RPMI7951 (cell line): ENCODE results near the gene GPATCH3. TPM values are rescaled to one million over a fixed set of nuclear protein-coding genes. Genes with fewer than 3 reads are reported as not detected.
"Not testable (repeated sequence)": the region's sequence is repeated elsewhere in the genome, so short reads cannot be mapped to it uniquely, and the experiment has no call there.

Experiments
- DNase-seq: peaks from one replicate; pipeline ENCODE4 v3.0.0-alpha.2; 2012; ENCODE audit warnings: low read depth
- total RNA-seq: library from RNA; depleted of rRNA; stranded (reverse); fragments of >200 nt; shearing (Covaris generic); gene quantifications from 2 replicates; pipeline ENCODE4 v1.2.3, GENCODE V29; 2014

Gene GPATCH3
- total RNA-seq, 1 experiment from 2014 or later = 4.7 TPM

DNA sequence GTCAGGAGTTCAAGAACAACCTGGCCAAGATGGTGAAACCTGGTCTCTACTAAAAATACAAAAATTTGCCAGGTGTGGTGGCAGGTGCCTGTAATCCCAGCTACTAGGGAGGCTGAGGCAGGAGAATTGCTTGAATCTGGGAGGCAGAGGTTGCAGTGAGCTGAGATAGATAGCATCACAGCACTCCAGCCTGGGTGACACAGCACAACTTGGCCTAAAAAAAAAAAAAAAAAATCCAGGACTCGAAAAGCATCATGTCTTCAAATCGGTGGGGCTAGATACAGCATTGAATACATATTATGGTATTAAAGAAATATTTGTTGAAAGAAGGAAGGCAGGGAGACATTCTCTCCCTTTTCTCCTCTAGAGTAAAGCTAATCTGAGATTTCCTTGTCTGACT is 27.2 kb downstream of the GPATCH3 start:
- DNase-seq = not testable (repeated sequence)

DNA sequence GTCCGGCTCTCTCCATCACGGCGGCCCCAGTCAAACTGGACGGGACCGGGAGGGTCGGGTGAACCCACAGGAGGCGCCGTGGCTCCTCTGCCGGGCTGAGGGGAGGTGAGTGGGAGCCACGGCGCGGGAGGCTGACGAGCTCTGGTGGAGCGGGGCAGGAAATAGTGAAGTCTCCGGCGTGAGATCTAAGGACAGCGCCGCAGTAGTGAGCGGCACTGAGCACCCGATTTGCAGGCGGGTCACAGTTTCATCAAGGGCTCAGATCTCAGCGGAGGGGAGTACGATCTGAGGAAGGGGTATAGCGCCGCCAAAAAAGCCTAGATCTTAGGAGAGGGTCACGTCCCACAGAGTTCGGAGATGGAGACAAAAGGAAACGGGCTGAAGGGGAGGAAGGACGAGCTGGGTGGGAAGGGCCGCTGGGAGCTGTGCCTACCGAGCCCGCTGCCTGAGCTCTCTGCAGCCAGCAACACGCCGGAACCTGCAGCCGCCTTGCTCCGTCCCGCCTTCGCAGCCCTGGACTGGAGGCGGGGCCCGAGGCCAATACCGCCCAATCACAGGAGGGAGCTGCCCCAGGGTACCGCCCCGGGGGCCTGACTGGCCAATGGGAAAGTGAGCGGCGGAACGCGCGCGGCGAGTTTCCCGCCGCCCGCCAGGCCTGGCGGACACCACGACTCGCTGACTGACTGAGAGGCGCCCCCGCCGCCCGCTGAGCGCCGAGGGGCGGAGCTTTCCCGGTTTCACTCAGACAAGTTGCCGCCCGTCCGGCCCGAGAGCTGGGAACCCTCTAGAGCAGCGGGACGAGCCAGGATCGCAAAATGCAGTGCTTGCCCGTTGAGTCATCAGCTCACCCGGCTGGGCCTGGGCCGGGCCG is 35.4 kb downstream of the GPATCH3 start:
- peak; percentile 98 for DNase-seq

- DNase-seq = no peak
Measured at GRCh38 chr1:26863685-26864077, 36.6 kb downstream of the GPATCH3 start.

DNA sequence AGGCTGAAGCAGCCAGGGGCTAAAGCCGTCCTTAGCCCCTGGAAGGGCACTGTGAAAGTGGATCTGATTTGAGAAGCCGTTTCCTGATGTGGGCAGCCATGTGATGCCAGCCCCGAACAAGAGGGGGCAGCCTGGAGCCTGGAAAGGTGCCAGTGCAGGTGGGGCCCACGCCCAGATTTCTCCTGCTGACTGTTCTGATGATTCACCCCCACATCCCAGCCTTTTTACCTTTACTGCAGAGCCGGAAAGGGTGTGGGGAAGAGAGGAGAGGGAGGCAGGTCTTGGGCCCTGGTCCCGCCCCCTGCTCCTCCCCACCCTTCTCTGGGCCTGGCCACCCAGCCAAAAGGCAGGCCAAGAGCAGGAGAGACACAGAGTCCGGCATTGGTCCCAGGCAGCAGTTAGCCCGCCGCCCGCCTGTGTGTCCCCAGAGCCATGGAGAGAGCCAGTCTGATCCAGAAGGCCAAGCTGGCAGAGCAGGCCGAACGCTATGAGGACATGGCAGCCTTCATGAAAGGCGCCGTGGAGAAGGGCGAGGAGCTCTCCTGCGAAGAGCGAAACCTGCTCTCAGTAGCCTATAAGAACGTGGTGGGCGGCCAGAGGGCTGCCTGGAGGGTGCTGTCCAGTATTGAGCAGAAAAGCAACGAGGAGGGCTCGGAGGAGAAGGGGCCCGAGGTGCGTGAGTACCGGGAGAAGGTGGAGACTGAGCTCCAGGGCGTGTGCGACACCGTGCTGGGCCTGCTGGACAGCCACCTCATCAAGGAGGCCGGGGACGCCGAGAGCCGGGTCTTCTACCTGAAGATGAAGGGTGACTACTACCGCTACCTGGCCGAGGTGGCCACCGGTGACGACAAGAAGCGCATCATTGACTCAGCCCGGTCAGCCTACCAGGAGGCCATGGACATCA is 37.2 kb downstream of the GPATCH3 start, which contains the start of gene SFN:
Gene SFN (plus strand): TSS at position 369 of the 904 bp plus-strand sequence. CDS start 64 bp downstream, at position 433.
- no peak for DNase-seq

GRCh38 chr1:26861889-26862378 is 38.3 kb downstream of the GPATCH3 start:
- DNase-seq = no peak

DNA sequence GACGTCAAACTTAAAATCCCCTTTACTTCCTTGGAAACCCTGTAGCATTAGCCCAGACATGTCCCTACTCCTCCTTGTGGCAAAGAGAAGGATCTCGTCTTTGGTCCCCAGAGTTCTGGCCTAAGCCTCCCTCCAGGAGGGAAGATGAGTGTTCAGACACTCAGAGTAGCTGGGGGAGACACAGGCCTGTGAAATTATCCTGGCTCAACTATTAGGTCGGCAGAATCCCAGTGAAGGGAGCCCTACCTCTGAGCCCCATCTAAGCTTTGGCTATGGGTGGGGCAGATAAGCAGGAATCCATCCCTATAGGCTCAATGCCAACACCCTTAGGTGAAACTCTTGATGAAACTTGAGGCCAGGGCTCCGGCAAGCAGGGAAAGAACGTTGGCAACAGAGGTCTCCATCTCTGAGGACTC is 39.0 kb downstream of the GPATCH3 start:
- DNase-seq = peak; percentile 31

DNA sequence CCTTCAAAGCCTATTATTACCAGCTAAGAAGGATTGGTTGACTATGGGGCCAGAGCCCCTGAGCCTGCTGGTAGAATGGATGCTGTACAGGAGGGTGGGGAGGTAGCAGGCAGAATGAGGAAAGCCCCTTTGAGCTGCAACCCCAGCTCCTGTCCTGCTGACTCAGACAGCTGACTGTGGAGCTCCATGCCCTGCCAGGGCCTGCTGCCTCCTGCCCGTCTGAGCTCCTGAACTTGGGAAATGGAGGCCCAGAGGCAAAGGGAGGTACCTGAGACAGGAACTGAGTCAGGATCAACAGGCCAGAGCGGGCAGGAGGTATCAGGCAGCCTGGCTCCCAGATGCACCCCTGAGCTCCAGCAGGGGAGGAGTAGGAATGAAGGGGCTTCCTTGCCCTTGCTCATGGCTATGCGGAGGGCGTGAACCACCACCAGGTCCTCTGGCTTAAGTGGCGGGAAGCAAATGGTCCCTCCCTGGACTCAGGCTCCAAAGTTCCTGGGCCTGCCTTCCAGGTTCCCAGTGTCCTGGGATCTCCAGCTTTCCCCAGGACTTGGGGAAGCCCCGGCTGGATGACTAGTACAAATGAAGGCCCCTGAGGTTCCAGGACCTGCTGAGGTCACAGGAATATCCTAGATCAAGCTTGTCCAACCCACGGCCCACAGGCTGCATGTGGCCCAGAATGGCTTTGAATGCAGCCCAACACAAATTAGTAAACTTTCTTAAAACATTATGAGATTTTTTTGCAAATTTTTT is 41.2 kb downstream of the GPATCH3 start:
- DNase-seq = no peak

DNA sequence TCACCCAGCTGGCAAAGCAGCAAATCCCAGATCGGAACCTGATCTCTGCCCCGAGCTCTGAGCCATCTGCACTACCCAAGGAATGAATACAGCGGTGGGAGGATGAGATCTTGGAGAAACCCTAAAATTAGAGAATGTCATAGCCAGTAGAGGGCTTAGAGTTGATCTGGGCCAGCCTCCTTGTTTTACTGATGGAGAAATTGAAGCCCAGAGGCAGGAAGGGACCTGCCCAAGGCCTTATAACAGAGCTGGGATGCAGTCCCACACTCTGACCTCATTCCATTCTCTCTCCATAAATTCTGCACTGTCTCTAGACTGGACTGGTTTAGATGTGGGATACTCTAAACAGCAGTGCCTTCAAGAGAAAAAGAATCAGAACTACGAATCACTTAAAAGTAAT is 42.1 kb downstream of the GPATCH3 start:
- DNase-seq = no peak

GRCh38 chr1:26857473-26858060 is 42.7 kb downstream of the GPATCH3 start:
- no peak for DNase-seq

GRCh38 chr1:26856604-26857469 is 43.4 kb downstream of the GPATCH3 start:
- DNase-seq = no peak

DNA sequence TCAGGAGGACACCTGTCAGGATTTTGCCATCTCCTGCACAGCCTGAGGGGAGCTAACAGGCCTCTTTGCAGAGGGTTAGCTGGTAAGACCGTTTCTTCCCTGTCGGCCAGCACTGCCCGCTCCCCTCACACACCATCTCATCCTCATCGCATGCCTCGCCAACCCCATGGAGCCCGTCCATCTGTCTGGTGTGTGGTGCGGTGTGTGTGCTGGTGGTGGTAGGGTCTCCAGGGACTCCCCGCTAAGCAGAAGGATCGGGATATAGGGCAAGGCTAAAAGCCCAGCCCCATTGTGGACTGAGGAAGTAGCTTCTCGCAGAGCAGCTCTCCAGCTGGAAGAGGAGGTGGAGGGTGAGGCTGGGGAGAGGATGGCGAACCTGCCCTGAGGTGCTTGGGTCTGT is 44.1 kb downstream of the GPATCH3 start:
- no peak for DNase-seq

- no peak for DNase-seq
Measured at GRCh38 chr1:26855636-26856035, 44.6 kb downstream of the GPATCH3 start.

DNA sequence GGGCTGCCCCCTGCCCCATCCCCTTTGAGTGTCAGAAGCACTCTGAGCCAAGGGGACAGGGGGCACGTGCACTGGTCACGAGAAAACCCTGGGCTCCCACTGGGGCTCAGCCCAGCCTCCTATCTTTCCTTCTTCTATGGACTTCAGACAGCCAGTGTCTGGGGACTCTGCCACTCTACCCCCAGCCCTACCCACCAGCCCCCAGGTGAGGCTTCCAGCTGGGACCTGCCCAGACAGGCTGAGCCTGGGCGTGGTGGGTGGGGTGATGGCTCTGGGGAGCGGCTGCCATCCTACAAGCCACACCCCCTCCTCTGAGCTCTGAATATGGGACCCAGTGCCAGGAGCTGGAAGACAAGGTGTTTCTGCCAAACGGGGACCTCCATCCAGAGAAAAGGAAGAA is 45.4 kb downstream of the GPATCH3 start:
- DNase-seq = no peak

DNA sequence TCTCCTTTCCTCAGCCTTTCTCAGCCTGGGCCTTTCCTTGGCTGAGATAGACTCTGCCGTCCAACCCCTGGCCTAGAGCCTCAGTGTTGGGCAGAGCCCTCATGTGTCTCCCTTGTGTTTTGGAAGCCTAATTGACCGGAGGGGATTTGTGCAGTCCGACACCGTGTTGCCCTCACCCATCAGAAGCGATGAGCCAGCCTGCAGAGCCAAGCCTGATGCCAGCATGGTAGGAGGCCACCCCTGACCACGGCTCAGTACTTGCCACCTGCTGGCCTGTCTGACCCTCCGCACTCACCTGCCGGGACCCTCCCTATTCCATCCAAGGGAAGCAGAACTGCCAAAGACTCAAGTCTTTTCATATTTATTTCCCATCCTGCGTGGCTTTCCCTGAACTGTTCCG is 46.7 kb downstream of the GPATCH3 start:
- no peak for DNase-seq

GRCh38 chr1:26853156-26853555 is 47.1 kb downstream of the GPATCH3 start:
- DNase-seq = peak; percentile 78

DNA sequence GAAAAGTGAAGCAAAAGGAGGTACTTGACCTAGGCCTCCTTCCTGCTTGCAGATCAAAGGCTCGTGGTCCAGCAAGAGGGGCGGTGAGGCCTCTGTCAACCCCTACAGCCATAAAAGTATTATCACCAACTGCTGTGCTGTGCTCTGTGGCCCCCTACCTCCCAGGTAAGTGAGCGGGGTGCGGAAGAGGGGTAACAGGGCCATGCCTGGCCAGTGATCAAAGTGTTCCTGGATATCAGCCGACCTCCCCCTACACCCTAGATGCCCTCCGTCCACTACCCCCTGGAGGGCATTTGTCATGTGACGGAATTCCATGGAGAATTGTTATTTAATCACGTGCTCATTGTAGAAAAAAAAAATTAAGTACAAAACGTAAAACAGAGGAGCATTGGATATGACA is 47.6 kb downstream of the GPATCH3 start:
- no peak for DNase-seq

DNA sequence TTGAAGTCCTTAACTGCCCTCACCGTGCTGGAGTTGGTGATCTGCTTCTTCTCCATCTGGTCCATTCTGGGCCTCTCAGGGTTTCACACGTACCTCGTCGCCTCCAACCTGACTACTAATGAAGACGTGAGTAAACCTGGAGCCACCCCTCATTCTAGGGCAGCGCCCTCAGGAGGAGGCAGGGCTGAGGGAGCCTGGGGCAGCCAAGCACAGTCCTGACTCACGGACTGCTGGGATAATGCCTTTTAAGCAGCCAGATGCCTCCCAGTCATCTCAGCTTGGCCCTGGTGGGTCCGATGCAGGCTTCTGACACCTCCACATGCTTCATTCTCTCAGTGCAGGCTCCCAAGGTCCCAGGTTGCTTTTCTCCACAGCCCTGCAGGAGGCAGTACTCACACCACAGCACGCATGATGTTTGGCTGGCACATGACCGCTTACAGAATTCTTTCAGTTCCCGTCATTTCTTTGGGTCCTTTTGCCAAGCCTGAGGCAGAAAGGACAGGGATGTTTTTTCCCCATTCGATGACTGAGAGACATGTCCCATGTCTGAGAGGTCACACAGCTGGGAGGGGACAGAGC is 49.1 kb downstream of the GPATCH3 start:
- DNase-seq = no peak

GRCh38 chr1:26848941-26849774 is 51.1 kb downstream of the GPATCH3 start:
- DNase-seq = peak; percentile 77

GRCh38 chr1:26848499-26848898 is 51.8 kb downstream of the GPATCH3 start:
- DNase-seq = no peak
